GM12878 (cell line): ENCODE results near the gene NUP214. TPM values are rescaled to one million over a fixed set of nuclear protein-coding genes. Genes with fewer than 3 reads are reported as not detected.

Experiments
- BCL11A ChIP-seq: IDR thresholded peaks from 2 replicates; pipeline ENCODE4 v1.6.1; 2011; ENCODE audit warnings: low read depth, low read length
- BMI1 ChIP-seq: fragments of 450-650 bp; IDR thresholded peaks from 2 replicates; pipeline ENCODE4 v1.6.1; 2016; ENCODE audit warnings: mild to moderate bottlenecking, moderate library complexity, borderline replicate concordance
- CBX5 ChIP-seq: sonication (generic); IDR thresholded peaks from 2 replicates; pipeline ENCODE4 v1.6.1; 2016; ENCODE audit warnings: low read depth, moderate library complexity, mild to moderate bottlenecking, inconsistent platforms
- CHD2 ChIP-seq: IDR thresholded peaks from 2 replicates; pipeline ENCODE4 v1.6.1; 2011; ENCODE audit warnings: low read depth, low read length, improper control_type of control experiment, borderline replicate concordance
- EED ChIP-seq: sonication (generic); IDR thresholded peaks from 2 replicates; pipeline ENCODE4 v1.6.1; 2016; ENCODE audit warnings: antibody characterized with exemption, low read depth
- ETV6 ChIP-seq, 2 experiments: fragments of 450-650 bp in 1 of 2; IDR thresholded peaks in 1 of 2; conservative IDR thresholded peaks in 1 of 2; 2 replicates each; pipeline ENCODE4 v1.6.1; 2014; ENCODE audit warnings: antibody characterized with exemption in 1 of 2, borderline replicate concordance in 1 of 2, low read depth in 1 of 2, mild to moderate bottlenecking in 1 of 2, moderate library complexity in 1 of 2
- MYC ChIP-seq: IDR thresholded peaks from 2 replicates; pipeline ENCODE4 v1.6.1; 2011; ENCODE audit warnings: mild to moderate bottlenecking, low read length, moderate library complexity, inconsistent platforms; ENCODE audit not compliant: insufficient read depth, insufficient replicate concordance, insufficient read length, severe bottlenecking
- NBN ChIP-seq: fragments of 450-650 bp; IDR thresholded peaks from 2 replicates; pipeline ENCODE4 v1.6.1; 2016
- NFIC ChIP-seq: IDR thresholded peaks from 2 replicates; pipeline ENCODE4 v1.6.1; 2012; ENCODE audit warnings: low read depth, mild to moderate bottlenecking, inconsistent platforms, low read length, moderate library complexity
- NR2C2 ChIP-seq: IDR thresholded peaks from 2 replicates; pipeline ENCODE4 v1.6.1; 2011; ENCODE audit warnings: borderline replicate concordance, low read depth; ENCODE audit not compliant: control insufficient read depth, insufficient read length
- NR2F1 ChIP-seq: fragments of 450-650 bp; conservative IDR thresholded peaks from 2 replicates; pipeline ENCODE4 v1.6.1; 2017; ENCODE audit warnings: mild to moderate bottlenecking
- RB1 ChIP-seq: fragments of 450-650 bp; formaldehyde crosslinking; IDR thresholded peaks from 2 replicates; pipeline ENCODE4 v1.6.1; 2017; ENCODE audit warnings: mild to moderate bottlenecking, borderline replicate concordance
- SMARCA5 ChIP-seq: fragments of 450-650 bp; IDR thresholded peaks from 2 replicates; pipeline ENCODE4 v1.6.1; 2017; ENCODE audit warnings: mild to moderate bottlenecking
- STAT3 ChIP-seq: IDR thresholded peaks from 2 replicates; pipeline ENCODE4 v1.6.1; 2011; ENCODE audit warnings: low read depth, low read length, improper control_type of control experiment
- TCF12 ChIP-seq: IDR thresholded peaks from 2 replicates; pipeline ENCODE4 v1.6.1; 2011; ENCODE audit warnings: low read depth, mild to moderate bottlenecking, low read length
- ZNF622 ChIP-seq: fragments of 450-650 bp; IDR thresholded peaks from 2 replicates; pipeline ENCODE4 v1.6.1; 2017; ENCODE audit warnings: mild to moderate bottlenecking, inconsistent platforms
- ZZZ3 ChIP-seq: IDR thresholded peaks from 2 replicates; pipeline ENCODE4 v1.6.1; 2011; ENCODE audit warnings: low read depth; ENCODE audit not compliant: control insufficient read depth, insufficient read length
- polyA plus RNA-seq, 11 experiments: library from polyadenylated mRNA; depleted of rRNA in 4 of 11; unstranded in 6 of 11; stranded (reverse) in 5 of 11; fragments of >200 nt; fragmentation: Nextera tagmentation in 4 of 11; fragmentation: Illumina TruSeq in 1 of 11; extraction: Ambion mirVana in 4 of 11; extraction: Trizol in 1 of 11; gene quantifications; 1 replicate in 1 of 11; 2 replicates in 10 of 11; pipeline versions ENCODE4 v1.2.1 to v1.2.3, GENCODE V29; 2011 to 2016; ENCODE audit warnings: inconsistent platforms in 2 of 11, missing spikeins in 2 of 11, low read depth in 1 of 11
- total RNA-seq, 4 experiments: library from RNA; depleted of rRNA in 3 of 4; stranded (reverse); fragments of >200 nt in 3 of 4; fragmentation: Illumina TruSeq in 1 of 4; extraction: Trizol in 1 of 4; gene quantifications; 2 replicates each; pipeline versions ENCODE4 v1.2.1 to v1.2.3, GENCODE V29; 2013 to 2021
- TF ChIP-seq, protein P1 (sequence below): IDR thresholded peaks from 2 replicates; pipeline ENCODE4 v1.6.1; 2011; ENCODE audit warnings: mild to moderate bottlenecking, low read depth, low read length, moderate library complexity; ENCODE audit not compliant: insufficient replicate concordance
- TF ChIP-seq, protein P2 (sequence below): IDR thresholded peaks from 2 replicates; pipeline ENCODE4 v1.6.1; 2012; ENCODE audit warnings: low read length, inconsistent platforms
- TF ChIP-seq, protein P3 (sequence below): fragments of 150-350 bp; IDR thresholded peaks from 2 replicates; pipeline ENCODE4 v1.6.1; 2014; ENCODE audit warnings: mild to moderate bottlenecking, low read depth, low read length
- TF ChIP-seq, protein P4 (sequence below): fragments of 450-650 bp; formaldehyde crosslinking; IDR thresholded peaks from 2 replicates; pipeline ENCODE4 v1.5.0; 2022; ENCODE audit warnings: mild to moderate bottlenecking, missing genetic modification characterization
- TF ChIP-seq, protein P5 (sequence below): fragments of 450-650 bp; IDR thresholded peaks from 2 replicates; pipeline ENCODE4 v1.6.1; 2017; ENCODE audit warnings: mild to moderate bottlenecking

NUP214 gene
- total and polyA plus RNA-seq, 10 of the 15 experiments (the other 5 are each of a cell fraction or from before 2014, with no cell fraction given), result 11.7 to 53.8 (median 17.6) TPM

DNA sequence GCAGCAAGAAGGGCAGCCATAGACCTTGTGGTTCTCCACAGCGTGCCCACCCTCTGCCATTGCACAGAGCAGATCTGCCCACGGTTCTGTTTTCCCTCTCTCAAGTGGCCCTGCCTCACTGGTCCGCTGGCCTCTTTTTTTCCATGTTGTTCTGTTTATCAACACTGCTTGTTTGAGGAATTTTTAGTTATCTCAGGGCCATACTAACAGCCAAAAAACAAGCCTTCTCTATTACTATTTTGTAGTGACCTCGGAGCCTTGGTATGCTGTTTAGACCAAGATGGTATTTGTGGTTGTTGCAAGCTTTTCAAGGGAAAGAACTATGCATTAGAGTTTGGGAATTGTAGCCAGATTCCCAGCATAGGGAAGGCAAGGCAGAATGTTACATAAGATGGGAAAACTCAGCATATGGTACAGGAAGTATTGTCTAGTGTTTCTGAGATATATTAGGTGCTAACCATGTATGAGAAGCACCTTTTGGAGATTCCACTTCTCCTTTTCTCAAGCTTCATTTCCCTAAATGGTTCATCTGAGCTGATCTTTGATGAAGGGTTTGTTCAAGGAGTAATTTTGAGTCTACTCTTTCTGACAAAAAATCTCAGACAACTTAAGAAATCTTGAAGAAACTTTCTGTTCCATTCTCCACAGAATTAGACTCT lies 54.3 kb downstream of the NUP214 start (continued):
- TF ChIP-seq, protein P1, sequence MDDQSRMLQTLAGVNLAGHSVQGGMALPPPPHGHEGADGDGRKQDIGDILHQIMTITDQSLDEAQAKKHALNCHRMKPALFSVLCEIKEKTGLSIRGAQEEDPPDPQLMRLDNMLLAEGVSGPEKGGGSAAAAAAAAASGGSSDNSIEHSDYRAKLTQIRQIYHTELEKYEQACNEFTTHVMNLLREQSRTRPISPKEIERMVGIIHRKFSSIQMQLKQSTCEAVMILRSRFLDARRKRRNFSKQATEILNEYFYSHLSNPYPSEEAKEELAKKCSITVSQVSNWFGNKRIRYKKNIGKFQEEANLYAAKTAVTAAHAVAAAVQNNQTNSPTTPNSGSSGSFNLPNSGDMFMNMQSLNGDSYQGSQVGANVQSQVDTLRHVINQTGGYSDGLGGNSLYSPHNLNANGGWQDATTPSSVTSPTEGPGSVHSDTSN, result no peak
- TF ChIP-seq CHD2 (no peak), SMARCA5 (no peak), NR2F1 (no peak), NFIC (no peak), ZZZ3 (no peak), EED (0 out of 2 replicates have a peak, but pooled peaks have one; percentile 27), ZNF622 (no peak), MYC (no peak), TCF12 (no peak), ETV6 (conservative IDR thresholded peaks at IDR 0.05 in 1 of 2, IDR thresholded peaks at IDR 0.05 in 1 of 2; ENCODE audit: borderline replicate concordance in 1 of 2, low read depth in 1 of 2) (no peak), STAT3 (no peak), NBN (no peak), CBX5 (no peak), RB1 (no peak), NR2C2 (no peak), BCL11A (no peak), BMI1 (no peak)
- TF ChIP-seq, protein P2, sequence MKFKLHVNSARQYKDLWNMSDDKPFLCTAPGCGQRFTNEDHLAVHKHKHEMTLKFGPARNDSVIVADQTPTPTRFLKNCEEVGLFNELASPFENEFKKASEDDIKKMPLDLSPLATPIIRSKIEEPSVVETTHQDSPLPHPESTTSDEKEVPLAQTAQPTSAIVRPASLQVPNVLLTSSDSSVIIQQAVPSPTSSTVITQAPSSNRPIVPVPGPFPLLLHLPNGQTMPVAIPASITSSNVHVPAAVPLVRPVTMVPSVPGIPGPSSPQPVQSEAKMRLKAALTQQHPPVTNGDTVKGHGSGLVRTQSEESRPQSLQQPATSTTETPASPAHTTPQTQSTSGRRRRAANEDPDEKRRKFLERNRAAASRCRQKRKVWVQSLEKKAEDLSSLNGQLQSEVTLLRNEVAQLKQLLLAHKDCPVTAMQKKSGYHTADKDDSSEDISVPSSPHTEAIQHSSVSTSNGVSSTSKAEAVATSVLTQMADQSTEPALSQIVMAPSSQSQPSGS, result peak; percentile 61
- TF ChIP-seq, protein P3, sequence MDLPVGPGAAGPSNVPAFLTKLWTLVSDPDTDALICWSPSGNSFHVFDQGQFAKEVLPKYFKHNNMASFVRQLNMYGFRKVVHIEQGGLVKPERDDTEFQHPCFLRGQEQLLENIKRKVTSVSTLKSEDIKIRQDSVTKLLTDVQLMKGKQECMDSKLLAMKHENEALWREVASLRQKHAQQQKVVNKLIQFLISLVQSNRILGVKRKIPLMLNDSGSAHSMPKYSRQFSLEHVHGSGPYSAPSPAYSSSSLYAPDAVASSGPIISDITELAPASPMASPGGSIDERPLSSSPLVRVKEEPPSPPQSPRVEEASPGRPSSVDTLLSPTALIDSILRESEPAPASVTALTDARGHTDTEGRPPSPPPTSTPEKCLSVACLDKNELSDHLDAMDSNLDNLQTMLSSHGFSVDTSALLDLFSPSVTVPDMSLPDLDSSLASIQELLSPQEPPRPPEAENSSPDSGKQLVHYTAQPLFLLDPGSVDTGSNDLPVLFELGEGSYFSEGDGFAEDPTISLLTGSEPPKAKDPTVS, result no peak
- TF ChIP-seq, protein P4, sequence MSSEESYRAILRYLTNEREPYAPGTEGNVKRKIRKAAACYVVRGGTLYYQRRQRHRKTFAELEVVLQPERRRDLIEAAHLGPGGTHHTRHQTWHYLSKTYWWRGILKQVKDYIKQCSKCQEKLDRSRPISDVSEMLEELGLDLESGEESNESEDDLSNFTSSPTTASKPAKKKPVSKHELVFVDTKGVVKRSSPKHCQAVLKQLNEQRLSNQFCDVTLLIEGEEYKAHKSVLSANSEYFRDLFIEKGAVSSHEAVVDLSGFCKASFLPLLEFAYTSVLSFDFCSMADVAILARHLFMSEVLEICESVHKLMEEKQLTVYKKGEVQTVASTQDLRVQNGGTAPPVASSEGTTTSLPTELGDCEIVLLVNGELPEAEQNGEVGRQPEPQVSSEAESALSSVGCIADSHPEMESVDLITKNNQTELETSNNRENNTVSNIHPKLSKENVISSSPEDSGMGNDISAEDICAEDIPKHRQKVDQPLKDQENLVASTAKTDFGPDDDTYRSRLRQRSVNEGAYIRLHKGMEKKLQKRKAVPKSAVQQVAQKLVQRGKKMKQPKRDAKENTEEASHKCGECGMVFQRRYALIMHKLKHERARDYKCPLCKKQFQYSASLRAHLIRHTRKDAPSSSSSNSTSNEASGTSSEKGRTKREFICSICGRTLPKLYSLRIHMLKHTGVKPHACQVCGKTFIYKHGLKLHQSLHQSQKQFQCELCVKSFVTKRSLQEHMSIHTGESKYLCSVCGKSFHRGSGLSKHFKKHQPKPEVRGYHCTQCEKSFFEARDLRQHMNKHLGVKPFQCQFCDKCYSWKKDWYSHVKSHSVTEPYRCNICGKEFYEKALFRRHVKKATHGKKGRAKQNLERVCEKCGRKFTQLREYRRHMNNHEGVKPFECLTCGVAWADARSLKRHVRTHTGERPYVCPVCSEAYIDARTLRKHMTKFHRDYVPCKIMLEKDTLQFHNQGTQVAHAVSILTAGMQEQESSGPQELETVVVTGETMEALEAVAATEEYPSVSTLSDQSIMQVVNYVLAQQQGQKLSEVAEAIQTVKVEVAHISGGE (CRISPR knock-in tag), result no peak
- TF ChIP-seq, protein P5, sequence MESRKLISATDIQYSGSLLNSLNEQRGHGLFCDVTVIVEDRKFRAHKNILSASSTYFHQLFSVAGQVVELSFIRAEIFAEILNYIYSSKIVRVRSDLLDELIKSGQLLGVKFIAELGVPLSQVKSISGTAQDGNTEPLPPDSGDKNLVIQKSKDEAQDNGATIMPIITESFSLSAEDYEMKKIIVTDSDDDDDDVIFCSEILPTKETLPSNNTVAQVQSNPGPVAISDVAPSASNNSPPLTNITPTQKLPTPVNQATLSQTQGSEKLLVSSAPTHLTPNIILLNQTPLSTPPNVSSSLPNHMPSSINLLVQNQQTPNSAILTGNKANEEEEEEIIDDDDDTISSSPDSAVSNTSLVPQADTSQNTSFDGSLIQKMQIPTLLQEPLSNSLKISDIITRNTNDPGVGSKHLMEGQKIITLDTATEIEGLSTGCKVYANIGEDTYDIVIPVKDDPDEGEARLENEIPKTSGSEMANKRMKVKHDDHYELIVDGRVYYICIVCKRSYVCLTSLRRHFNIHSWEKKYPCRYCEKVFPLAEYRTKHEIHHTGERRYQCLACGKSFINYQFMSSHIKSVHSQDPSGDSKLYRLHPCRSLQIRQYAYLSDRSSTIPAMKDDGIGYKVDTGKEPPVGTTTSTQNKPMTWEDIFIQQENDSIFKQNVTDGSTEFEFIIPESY, result no peak
